Measurements from ENCODE around the gene CYP3A5. TPM values are rescaled to one million over a fixed set of nuclear protein-coding genes. Genes with fewer than 3 reads are reported as not detected.

Gene CYP3A5
- total and polyA plus RNA-seq, 2 of the 13 experiments (the other 11 are each of a cell fraction or from before 2014, with no cell fraction given): 5.7 to 9.3 TPM

DNA sequence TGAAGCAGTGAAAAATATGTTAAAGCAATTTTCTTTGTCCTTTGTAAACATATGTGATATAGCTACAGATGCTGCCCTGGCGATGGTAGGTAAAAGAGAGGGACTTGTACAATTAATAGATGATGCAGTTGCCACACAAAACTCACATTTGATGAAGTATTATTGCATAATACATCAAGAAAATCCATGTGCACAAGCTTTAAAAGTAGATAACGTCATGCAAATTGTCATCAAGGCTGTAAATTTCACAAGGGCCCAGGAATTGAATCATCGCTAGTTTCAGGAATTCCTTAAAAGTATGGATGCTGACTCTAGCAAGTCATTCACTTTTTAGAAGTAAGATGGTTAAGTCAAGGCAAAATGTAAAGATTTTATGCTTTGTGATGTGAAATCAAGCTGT lies 10.0 kb downstream of the CYP3A5 start (continued):
- TF ChIP-seq, protein P1, sequence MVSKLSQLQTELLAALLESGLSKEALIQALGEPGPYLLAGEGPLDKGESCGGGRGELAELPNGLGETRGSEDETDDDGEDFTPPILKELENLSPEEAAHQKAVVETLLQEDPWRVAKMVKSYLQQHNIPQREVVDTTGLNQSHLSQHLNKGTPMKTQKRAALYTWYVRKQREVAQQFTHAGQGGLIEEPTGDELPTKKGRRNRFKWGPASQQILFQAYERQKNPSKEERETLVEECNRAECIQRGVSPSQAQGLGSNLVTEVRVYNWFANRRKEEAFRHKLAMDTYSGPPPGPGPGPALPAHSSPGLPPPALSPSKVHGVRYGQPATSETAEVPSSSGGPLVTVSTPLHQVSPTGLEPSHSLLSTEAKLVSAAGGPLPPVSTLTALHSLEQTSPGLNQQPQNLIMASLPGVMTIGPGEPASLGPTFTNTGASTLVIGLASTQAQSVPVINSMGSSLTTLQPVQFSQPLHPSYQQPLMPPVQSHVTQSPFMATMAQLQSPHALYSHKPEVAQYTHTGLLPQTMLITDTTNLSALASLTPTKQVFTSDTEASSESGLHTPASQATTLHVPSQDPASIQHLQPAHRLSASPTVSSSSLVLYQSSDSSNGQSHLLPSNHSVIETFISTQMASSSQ (IDR thresholded peaks at IDR 0.05; ENCODE audit: low read depth): no peak
- TF ChIP-seq, protein P1 (CRISPR knock-in tag; IDR thresholded peaks at IDR 0.05; ENCODE audit: borderline replicate concordance): no peak
- no peak for TF ChIP-seq ZNF746 (CRISPR knock-in tag; IDR thresholded peaks at IDR 0.05)
- TF ChIP-seq ZNF12 (CRISPR knock-in tag; IDR thresholded peaks at IDR 0.05): no peak
- TF ChIP-seq ZFP82 (CRISPR knock-in tag; IDR thresholded peaks at IDR 0.05; ENCODE audit: borderline replicate concordance): no peak
- TF ChIP-seq ZNF496 (CRISPR knock-in tag; IDR thresholded peaks at IDR 0.05; ENCODE audit: insufficient replicate concordance): no peak
- TF ChIP-seq ZIK1 (CRISPR knock-in tag; IDR thresholded peaks at IDR 0.05; ENCODE audit: borderline replicate concordance, low read depth): no peak

DNA sequence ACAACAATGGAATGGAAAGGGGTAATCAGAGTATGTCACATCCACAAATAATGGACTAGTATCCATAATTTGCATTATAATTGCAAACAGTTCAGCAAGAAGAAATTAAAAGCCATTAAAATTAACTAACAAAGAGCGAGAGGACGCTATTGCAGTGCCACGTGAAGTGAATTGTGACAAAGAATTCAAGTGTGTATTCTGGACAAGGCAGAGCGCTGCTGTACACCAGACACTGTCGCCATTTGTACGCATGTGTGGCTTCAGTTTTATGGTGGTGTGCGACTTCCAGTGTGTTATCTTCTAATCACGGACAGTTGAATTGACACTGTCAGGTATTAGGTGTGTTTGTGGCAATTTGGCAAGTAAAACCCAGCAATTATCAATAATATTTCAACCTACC lies 11.3 kb downstream of the CYP3A5 start:
- Histone ChIP-seq H3K36me3 (replicated peaks in 1 of 2; ENCODE audit: control insufficient read depth in 1 of 2, insufficient read depth in 2 of 2, low read length in 2 of 2) (peaks cover 0 to 1% of the 10 kb centered on the region in 2 experiments; a peak in 1 of 5 replicates), H4K20me1 (ENCODE audit: insufficient read depth, low read length) (no peaks in the 10 kb centered on the region), H3K9ac (ENCODE audit: insufficient read depth, low read depth, low read length) (no peak overlapping the region), H3K27ac (ENCODE audit: extremely low read length, insufficient read depth, low read length) (no peak overlapping the region), H3K79me2 (ENCODE audit: insufficient read depth, low read length) (no peaks in the 10 kb centered on the region), H3K27me3 (ENCODE audit: control insufficient read depth in 1 of 2, insufficient read depth in 2 of 2, low read length in 2 of 2) (no peaks in the 10 kb centered on the region), H3K4me1 (ENCODE audit: insufficient read depth, low read length) (no peaks in the 10 kb centered on the region), H3K9me3 (ENCODE audit: low read length) (no peaks in the 10 kb centered on the region), H3K4me2 (ENCODE audit: low read depth, low read length) (no peak overlapping the region), H3K4me3 (replicated peaks in 1 of 3; ENCODE audit: insufficient read depth in 1 of 3, low read depth in 2 of 3, low read length in 3 of 3) (no peak overlapping the region), H2AFZ (ENCODE audit: low read length) (no peak overlapping the region)
- POLR2A ChIA-PET: no interaction called here
- no TSS peak for BruUV-seq (replicated peaks)
- no peak for FAIRE-seq
- CTCF ChIA-PET (ENCODE audit: low intra/inter-chr PET ratio, low total read pairs): no interaction called here
- 90% methylated on average over 8 of the region's 8 CpGs for WGBS (ENCODE audit: low lambda C conversion rate)
- in situ Hi-C loops (cut with HindIII; ENCODE audit: extremely low pct_ligation_motif_present, low pct_unique_long_range_greater_than_20kb) (no loop called here), intact Hi-C loops (cut with micrococcal nuclease; ENCODE audit: unreplicated experiment) (no loop called here)
- no peak for DNase-seq (ENCODE audit: low spot score)
- no peak for ATAC-seq
- no peak for TF ChIP-seq POLR2G (IDR thresholded peaks at IDR 0.05; ENCODE audit: low read depth, low read length)
- no peak for TF ChIP-seq ELF1 (CRISPR knock-in tag; IDR thresholded peaks at IDR 0.05)
- TF ChIP-seq KAT8 (CRISPR knock-in tag; IDR thresholded peaks at IDR 0.05): no peak
- TF ChIP-seq ZNF329 (CRISPR knock-in tag; IDR thresholded peaks at IDR 0.05; ENCODE audit: low read depth): no peak
- TF ChIP-seq ZNF749 (CRISPR knock-in tag; IDR thresholded peaks at IDR 0.05; ENCODE audit: borderline replicate concordance): no peak
- TF ChIP-seq GZF1 (CRISPR knock-in tag; IDR thresholded peaks at IDR 0.05): no peak
- TF ChIP-seq HNF4A (CRISPR knock-in tag; IDR thresholded peaks at IDR 0.05): no peak
- no peak for TF ChIP-seq ZNF180 (CRISPR knock-in tag; IDR thresholded peaks at IDR 0.05; ENCODE audit: borderline replicate concordance, low read depth)
- TF ChIP-seq, protein P2, sequence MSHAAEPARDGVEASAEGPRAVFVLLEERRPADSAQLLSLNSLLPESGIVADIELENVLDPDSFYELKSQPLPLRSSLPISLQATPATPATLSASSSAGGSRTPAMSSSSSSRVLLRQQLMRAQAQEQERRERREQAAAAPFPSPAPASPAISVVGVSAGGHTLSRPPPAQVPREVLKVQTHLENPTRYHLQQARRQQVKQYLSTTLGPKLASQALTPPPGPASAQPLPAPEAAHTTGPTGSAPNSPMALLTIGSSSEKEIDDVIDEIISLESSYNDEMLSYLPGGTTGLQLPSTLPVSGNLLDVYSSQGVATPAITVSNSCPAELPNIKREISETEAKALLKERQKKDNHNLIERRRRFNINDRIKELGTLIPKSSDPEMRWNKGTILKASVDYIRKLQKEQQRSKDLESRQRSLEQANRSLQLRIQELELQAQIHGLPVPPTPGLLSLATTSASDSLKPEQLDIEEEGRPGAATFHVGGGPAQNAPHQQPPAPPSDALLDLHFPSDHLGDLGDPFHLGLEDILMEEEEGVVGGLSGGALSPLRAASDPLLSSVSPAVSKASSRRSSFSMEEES (CRISPR knock-in tag; IDR thresholded peaks at IDR 0.05): no peak
- TF ChIP-seq, protein P3, sequence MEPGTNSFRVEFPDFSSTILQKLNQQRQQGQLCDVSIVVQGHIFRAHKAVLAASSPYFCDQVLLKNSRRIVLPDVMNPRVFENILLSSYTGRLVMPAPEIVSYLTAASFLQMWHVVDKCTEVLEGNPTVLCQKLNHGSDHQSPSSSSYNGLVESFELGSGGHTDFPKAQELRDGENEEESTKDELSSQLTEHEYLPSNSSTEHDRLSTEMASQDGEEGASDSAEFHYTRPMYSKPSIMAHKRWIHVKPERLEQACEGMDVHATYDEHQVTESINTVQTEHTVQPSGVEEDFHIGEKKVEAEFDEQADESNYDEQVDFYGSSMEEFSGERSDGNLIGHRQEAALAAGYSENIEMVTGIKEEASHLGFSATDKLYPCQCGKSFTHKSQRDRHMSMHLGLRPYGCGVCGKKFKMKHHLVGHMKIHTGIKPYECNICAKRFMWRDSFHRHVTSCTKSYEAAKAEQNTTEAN (CRISPR knock-in tag; conservative IDR thresholded peaks at IDR 0.05): no peak
- no peak for TF ChIP-seq MLLT10 (CRISPR knock-in tag; IDR thresholded peaks at IDR 0.05)
- no peak for TF ChIP-seq EED (CRISPR knock-in tag; IDR thresholded peaks at IDR 0.05)

All from HepG2 (cell line).